Stimulated activated CD4-positive, alpha-beta T cell treated with anti-CD3 and anti-CD28 coated beads, Interleukin-15, amount 100 ng/mL, for 24 hours (primary cell): ENCODE measurements around the gene SLC35F6.

Source experiments
- DNase-seq: peaks from one replicate; pipeline ENCODE4 v3.0.0-alpha.2; 2020

Gene SLC35F6, protein sequence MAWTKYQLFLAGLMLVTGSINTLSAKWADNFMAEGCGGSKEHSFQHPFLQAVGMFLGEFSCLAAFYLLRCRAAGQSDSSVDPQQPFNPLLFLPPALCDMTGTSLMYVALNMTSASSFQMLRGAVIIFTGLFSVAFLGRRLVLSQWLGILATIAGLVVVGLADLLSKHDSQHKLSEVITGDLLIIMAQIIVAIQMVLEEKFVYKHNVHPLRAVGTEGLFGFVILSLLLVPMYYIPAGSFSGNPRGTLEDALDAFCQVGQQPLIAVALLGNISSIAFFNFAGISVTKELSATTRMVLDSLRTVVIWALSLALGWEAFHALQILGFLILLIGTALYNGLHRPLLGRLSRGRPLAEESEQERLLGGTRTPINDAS

DNA sequence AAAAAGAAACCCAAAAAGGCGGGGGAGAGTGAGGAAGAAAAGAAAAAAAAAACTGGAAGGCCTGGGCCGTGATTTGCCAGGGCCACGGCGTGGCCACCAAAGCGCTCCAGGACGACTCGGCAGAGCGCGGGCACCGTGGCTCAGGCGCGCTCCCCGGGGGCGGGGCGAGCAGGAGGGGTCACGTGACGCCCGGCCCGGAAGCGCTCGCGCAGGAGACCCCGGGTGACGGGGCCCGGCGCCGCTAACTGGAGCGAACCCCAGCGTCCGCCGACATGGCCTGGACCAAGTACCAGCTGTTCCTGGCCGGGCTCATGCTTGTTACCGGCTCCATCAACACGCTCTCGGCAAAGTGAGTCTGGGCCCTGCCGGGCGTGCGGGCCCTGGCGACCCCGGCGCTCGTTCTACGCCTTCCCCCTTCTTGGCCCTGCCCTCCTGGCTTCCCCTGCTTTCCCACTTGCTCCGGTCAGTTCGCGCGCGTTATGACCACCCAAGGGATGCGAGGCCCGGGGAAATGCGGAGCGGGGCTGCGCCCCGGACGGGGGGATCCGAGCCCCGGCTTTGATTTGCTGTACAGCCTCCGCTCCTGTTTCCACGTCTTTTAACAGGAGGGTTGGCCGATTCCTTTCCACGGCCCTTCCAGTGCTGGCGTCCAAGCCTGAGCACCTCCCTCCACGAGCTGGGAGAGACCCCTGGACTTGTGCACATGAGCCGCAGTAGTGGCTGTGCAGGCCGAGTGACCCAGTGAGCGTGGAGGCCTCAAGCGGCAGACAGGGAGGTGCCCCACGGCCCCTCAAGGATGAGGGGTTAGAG, at the start of gene SLC35F6:
TSS of gene SLC35F6 (plus strand) at position 207 of the 810 bp plus-strand sequence. CDS start at position 273, 66 bp downstream.
- DNase-seq = peak; percentile 88

DNA sequence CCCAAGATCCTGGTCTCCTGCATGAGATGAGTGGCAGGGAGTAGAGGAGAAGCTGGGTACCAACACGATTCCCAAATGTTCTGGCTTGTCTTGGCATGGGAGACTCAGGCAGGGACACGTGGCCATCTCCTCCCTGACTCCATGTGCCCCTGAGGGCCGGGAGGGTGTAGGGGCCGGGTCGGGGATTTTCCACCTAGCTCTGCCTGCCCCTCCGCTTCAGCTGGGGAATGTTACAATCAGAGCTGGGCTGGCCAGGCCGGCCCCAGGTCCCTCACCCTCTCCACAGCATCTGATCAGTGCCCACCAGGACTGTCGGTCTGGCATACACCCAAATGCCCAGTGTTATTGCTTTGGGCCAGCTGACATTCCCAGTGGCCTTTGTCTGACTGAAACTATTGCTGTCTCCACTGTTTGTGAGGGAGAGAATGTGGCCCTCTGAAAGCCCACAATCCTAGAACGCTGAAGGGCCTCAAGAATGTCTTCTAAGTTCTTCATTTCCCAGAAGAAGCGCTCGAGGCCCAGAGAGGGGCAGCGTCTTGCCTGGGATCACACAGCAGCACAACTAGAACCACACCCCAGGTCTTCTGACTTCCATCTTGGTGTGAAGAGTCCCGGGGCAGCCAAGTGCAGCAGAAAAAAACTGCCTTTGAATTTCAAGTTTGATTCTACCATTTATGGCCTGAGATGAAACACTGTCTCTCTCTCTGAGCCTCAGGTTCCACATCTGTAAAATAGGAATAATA, 48.4 kb upstream of the SLC35F6 start:
- no peak for DNase-seq

DNA sequence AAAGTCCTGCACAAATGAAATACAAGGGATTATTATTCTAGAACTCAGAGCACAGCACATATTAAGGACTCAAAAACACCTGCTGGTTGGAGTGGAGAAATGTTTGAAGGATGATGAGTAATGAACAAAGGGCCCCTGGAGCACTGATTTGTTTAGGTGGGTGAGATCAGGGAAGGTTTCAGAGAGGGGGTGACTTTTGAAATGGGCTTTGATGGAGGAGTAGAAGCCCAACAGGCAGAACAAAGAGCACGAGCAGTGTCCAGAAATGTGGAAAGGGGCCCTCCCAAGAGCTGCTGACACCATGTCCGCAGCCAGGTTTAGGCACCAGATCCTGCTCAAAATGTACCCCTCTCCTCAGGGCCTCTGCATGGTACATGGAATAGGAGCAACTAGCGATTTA, 47.7 kb upstream of the SLC35F6 start:
- no peak for DNase-seq

DNA sequence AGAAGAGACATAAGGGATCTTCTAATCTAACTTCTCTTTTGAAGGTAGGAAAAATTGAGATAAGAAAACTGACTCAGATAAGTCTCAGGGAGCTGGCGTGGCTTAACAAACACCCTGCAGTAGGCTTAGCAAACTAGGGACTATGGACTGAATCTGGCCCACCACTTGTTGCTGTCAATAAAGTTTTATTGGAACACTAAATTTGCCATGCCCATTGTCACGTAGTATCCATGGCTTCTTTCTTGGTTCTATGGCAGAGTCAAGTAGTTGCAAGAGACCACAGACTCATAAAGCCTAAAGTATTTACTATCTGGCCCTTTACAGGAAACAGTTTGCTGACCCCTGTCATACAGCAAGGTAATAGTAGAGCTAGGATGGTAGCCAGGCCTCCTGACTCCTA, 47.3 kb upstream of the SLC35F6 start:
- DNase-seq = no peak

DNA sequence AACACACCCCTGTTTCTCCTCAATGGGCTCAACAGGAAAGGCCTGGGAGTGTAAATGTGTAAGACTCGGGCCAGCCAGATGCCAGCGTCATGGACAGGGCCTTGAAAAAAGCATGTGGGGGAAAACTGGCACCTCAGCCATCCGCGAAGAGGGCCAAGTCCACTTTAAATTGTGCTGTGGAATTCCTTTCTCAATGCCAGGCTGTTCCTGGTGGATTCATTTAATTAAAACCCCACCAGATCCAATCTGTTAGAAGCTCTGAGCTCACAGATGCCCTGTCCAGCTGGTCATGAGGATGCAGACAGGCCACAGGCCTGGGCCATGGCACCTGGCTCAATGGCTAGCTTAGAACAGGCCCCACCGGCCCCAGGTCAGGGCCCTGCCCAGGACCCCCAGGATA, 46.7 kb upstream of the SLC35F6 start:
- no peak for DNase-seq

DNA sequence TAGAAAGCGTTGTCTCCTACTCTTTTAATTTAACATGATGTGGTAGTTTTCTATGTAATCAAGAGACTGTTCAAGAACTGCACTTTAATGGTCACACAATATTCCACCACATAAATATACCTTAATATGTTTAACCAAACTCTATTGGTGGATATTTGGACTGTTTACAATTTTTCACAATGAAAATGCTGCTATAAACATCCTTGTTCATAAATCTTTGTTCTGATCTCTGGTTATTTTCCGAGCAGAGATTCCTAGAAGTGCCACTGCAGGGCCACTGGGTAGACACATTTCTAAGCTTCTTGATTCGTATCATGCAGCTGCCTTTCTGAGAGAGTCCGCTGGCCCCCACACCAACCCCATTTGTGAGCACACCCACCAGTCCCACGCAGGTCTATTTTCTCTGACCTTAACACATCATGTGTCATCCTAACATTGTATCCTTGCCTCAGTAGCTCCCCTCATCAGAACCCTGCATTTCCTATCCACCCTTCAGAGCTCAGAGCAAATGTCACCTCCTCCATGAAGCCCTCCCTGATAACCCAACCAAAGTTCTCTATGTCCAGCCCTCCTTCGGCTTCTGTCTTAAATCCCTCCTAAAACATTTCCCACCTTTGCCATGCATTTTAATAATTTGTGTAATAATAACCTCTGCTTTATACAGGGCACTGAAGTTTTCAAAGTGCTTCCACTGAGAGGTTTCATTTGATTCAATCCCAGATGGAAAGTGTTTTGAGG, 45.0 kb upstream of the SLC35F6 start:
- DNase-seq = no peak

DNA sequence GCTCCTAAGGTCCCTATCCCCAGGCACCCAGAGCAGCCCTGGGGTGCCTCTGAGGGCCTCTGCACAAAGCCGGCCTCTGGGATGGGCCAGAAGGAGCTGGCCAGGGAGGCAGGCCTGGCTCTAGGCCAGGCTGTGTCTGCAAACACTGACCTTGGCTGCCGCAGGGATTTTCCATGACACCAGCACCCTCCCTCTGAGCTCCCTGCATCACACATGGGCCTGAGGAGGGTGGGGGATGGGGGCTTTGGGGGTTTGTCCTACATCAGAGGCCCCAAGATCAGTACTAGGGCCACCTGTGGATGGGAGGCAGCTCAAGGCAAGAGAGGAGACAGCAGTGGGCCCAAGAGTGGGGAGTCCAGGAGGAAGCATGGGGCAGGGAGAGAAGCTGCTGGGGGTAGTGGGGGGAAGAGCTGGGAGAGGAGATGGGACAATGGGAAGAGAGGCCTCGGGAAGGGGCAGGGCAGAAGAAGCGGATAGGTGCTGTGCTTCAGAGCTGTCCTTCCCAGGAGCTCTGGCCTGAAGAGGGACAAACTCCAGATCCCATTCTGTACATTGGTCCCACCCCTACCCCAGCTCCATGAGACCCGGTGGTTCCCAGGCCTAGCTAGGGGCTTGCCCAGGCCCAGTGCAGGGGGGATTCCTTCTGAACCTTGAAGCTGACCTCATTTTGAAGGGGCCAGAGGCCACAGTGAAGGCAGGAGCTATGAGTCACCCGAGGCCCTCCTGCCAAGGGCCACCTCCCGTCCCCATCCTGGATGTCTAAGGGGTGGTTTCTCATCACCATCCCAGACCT, 43.6 kb upstream of the SLC35F6 start:
- DNase-seq = no peak

DNA sequence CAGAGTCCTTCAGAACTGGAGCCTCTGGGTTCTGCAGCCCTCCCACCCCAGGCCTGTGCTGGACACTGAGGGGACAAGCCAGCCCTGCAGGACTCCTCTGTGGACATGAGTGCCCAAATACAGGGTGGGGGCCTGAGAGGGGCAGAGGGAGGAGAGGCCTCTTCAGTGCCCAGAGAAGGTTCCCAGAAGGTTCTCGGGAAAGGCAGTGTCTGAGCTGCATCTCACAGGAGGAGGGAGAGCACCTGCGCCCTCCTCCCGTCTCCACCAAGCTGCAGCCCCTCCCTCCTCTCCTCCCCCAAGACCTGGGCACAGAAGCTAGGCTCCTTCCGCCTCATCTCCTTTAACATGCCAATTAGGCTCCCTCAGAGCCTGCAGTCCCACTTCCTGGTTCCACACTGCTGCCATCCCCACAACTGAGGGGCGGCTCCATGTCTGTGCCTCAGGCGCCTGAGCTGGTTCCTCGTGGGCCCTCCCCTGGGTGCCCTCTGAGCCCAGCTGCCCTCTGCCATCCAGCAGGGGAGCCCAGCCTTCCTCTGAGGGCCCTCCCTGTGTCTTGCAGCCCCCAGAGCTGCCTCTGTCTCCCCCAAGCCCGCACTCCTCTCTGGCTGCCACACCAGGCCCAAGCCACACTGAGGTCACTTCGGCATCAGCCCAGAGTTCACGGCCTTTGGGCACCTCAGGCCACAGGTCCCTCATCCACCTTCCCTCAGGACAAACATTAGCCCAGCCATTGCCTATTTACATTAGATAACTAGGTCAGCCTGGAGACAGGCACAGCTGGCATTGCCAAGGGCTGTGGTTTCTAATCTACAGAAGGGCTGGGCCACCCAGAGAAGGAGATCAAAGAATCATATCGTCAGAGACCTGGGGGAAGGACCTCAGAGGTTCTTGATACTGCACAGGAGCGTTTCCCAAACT, 42.7 kb upstream of the SLC35F6 start:
- no peak for DNase-seq

DNA sequence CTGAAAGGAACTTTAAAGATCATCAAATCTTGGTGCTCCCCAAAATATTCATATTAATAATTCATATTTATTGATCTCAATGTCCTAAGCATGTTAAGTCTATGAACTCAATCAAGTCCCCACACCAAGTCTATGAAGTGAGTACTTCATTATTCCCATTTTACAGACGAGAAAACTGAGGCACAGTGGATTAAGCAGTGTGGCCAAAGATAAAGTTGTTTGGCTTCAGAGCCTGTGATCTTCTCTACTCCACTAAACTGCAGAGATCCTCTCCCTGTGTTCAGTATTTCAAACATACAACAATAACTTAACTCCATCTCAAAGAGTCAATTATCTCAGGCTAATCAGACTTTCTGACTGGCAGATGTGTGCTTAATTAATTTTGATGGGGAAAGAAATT, 41.8 kb upstream of the SLC35F6 start:
- no peak for DNase-seq

DNA sequence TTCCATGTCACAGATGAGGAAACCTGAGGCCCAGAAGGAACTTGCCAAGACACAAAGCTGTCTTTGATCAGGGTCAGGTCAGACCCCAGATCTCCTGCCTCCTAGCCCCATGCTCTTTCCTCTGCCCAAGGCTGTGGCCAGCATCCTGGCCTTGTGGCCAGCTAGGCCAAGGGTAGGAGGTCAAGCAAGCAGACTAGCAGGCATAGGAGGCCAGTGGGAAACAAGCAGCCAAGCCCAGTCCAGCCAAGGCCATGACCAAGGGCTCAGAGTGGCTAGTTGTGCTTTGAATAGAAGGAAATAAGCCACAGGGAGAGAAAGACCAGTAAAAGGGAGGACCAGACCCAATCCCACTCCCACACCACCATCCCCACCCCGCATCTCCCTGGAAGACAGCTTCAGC, 41.2 kb upstream of the SLC35F6 start:
- no peak for DNase-seq

DNA sequence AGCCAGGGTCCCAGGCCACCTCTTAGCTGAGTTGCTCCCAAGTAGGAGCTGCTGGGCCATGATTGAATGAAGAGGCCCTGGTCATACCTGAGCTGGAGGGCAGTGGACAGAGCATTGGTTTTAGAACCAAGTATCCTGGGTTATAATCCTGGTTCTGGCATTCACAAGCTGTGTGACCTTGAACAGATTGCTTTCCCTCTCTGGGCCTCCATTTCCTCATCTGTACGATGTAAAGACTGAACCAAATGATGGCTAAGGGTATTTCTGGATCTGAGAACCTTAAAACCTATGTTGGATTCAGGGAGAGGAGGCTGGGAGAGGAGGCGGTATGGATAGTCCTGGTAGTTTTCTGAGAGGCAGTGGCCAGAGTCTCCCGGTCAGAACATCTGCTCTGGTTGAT, 40.6 kb upstream of the SLC35F6 start:
- no peak for DNase-seq

DNA sequence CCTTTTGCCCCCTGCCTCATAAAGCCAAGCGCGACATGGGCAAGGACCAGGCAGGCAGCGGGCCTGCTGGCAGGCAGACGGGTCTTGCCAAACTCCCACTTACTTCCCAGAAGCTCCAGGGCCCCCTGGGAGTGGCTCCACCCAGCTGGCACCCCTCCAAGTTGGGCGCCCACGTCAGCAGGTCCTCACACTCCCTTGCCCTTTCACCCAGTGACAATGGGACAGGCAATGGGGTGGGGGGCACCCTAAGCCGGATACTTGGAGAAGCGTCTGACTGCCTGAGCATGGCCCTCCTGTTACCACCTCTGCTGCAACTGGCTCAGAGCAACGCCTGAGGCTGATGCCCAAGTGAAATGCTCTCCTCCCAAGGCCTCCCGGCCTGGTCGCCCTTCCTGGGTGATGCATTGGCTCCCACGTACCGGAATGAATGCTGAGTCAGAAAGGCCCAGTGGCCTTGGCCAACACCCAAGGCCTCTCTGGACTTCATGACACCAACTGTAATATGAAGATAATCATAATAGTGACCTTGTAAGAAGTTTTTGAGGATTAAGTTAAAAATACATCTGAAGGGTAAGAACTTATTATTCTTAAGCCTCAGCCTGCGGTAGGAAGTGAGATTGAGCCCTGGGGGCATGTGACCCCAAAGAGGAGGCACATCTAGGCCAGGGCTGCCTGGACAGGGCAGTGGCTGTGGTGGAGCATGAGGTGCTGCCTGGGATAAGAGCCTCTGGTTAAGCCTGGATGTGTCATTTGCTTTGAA, 39.9 kb upstream of the SLC35F6 start:
- DNase-seq = no peak

DNA sequence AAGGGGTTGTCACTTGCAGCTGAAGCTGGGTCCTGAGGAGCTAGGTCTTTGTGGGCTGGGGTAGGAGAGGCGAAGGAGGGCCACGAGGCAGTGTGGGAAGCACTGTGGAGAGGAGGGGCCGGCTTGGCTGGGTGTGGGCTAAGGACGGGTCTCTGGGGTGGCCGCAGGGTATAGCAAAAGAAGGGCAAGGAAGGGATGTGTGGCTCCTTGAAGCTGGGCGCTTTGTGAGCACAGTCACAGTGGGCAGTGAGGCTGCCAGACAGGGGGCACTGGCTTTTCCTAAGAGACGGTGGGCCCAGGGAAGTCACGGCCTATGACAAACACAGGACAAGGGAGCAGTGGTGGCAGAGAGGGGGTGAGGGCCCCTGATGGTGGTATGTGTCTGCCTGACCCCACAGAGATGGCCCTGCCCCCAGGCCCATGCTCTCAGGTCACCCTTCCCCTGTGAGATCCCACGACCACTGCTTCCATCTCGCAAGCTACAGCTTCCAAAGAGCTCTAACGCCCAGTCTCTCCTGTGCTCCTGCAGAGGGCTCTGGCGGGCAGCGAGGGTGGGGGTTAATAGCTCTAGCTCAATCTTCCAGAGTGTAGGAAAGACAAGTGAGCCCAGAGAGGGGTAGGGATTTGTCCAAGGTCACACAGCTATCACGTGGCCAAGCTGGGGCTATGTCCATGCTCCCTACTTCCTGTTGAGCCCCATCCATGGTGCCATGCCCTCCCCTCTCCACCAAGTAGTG, 39.1 kb upstream of the SLC35F6 start:
- no peak for DNase-seq

DNA sequence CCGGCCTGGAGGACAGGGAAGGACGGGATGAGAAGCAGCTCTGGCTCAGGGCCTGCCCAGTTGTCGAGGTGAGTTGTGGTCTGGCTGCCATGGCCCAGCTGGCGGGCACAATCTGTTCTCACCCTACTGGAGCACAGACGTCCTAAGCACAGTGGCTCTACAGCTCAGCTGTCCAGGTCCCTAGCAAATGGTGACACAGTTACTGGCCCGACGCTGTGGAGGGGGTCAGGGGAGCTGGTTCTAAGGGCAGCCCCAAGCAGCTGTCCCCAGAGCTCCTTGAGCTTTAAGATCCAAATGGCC, 38.6 kb upstream of the SLC35F6 start:
- DNase-seq = no peak

DNA sequence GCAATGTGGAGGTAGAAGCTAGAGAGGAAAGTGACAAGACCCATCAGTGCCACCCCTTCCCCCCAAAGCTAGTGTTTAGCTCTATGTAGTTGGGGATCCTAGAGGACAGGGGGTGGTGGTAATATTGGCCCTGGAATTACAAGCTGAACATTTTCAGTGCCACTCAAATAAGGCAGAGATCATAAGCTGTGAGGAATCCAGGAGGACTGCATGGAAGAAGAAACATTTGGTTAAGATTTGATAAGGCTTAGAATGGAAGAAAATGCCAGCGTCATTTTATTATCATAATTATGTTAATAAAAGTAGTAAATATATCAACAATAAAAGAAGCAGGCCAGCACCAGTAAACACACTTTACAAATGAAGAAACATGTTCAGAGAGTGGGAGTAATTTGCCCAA, 37.9 kb upstream of the SLC35F6 start:
- no peak for DNase-seq

DNA sequence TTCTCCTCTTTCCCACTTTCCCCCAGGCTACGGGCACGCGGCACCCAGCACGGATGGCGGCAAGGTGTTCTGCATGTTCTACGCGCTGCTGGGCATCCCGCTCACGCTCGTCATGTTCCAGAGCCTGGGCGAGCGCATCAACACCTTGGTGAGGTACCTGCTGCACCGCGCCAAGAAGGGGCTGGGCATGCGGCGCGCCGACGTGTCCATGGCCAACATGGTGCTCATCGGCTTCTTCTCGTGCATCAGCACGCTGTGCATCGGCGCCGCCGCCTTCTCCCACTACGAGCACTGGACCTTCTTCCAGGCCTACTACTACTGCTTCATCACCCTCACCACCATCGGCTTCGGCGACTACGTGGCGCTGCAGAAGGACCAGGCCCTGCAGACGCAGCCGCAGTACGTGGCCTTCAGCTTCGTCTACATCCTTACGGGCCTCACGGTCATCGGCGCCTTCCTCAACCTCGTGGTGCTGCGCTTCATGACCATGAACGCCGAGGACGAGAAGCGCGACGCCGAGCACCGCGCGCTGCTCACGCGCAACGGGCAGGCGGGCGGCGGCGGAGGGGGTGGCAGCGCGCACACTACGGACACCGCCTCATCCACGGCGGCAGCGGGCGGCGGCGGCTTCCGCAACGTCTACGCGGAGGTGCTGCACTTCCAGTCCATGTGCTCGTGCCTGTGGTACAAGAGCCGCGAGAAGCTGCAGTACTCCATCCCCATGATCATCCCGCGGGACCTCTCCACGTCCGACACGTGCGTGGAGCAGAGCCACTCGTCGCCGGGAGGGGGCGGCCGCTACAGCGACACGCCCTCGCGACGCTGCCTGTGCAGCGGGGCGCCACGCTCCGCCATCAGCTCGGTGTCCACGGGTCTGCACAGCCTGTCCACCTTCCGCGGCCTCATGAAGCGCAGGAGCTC, 36.2 kb upstream of the SLC35F6 start:
- DNase-seq = peak; percentile 42

DNA sequence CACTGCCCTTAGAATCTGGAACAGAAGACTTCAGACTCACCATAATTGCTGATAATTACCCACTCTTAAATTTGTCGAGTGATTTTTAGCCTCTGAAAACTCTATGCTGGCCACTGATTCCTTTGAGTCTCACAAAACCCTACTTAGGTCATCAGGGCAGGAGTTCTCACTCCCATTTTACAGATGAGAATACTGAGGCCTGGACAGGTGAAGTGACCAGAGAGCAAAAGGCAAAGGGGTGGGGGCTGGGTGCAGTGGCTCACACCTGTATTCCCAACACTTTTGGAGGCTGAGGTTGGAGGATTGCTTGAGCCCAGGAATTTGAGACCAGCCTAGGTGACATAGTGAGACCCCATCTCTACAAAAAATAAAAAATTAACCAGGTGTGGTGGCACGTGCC, 34.8 kb upstream of the SLC35F6 start:
- no peak for DNase-seq

DNA sequence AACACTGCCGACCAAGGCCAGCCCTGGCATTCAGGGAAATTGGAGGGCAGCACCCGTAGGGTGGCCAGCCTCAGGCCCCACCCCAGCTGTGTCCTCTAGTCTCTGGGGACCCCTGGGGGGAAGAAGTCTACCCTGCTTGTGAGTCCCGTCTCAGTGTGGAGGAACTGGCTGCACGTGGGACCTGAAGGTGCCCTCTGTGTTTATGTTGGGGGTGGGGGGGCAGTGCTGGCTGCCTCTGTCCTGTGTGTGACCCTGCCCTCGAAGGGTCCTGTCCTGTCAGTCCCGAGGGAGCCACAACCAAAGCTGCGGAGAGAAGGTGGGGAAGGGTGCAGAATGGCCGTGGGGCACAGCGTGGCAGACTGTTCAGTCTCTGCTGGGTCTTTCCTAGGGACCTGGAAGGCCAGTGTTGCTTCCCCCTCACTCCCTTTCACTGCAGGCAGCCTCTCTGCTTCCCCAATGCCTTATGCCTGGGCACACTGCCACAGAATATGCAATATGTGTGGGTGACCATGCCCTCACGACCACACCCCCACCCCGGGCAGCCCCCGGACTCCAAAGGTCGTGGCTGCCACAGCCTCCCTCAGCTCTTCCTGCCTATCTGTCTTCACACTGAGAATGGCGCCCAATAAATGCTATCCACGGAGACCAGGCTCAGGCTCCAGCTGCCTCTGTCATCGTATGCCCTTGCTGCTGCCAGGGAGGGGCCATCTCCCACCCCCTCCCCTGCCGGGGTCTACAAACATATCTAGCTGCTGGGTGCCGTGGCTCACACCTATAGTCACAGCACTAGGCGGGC, 33.3 kb upstream of the SLC35F6 start:
- DNase-seq = no peak
